PC-9 (cell line): ENCODE results near the gene PPP2R5A. TPM values are rescaled to one million over a fixed set of nuclear protein-coding genes. Genes with fewer than 3 reads are reported as not detected.
"Not testable (repeated sequence)": the region's sequence is repeated elsewhere in the genome, so short reads cannot be mapped to it uniquely, and the experiment has no call there.

Experiments used
- BruUV-seq: library from RNA; stranded (reverse); fragments of 400-500 nt; replicated peaks from 2 replicates; lab custom pipeline; 2021; lab: Mats Ljungman, UMichigan
- CTCF ChIA-PET: fragments of 300-600 bp; sonication (Branson Sonifier 250); formaldehyde crosslinking; loops from one replicate; lab custom pipeline; 2022; ENCODE audit warnings: antibody characterized with exemption; lab: Charles Lee
- POLR2A ChIA-PET: fragments of 300-600 bp; sonication (Branson Sonifier 250); formaldehyde crosslinking; loops from one replicate; lab custom pipeline; 2022; ENCODE audit warnings: antibody characterized with exemption; ENCODE audit not compliant: unreplicated experiment; lab: Charles Lee
- DNase-seq, 2 experiments: peaks; one replicate each; pipeline versions ENCODE4 v3.0.0 to v3.0.0-alpha.2; 2015 to 2022; ENCODE audit warnings: mixed read lengths in 1 of 2
- H2AFZ ChIP-seq: fragments of 200-600 bp; sonication (generic); 2 replicates; pipeline ENCODE4 v1.8.1; 2017; ENCODE audit warnings: antibody characterized with exemption
- H3F3A ChIP-seq: fragments of 200-600 bp; sonication (generic); 2 replicates; pipeline ENCODE4 v1.8.1; 2017; ENCODE audit warnings: antibody characterized with exemption, mild to moderate bottlenecking, low read depth; ENCODE audit not compliant: insufficient read depth
- H3K27ac ChIP-seq: fragments of 200-600 bp; sonication (generic); 2 replicates; pipeline ENCODE4 v1.6.1; 2016; ENCODE audit warnings: mixed run types
- H3K27me3 ChIP-seq: fragments of 200-600 bp; sonication (generic); 2 replicates; pipeline ENCODE4 v1.6.1; 2016; ENCODE audit warnings: low read depth, mixed run types; ENCODE audit not compliant: insufficient read depth
- H3K36me3 ChIP-seq: fragments of 200-600 bp; sonication (generic); 2 replicates; pipeline ENCODE4 v1.6.1; 2016; ENCODE audit warnings: low read depth, mixed run types
- H3K4me1 ChIP-seq: fragments of 200-600 bp; sonication (generic); replicated peaks from 2 replicates; pipeline ENCODE4 v1.6.1; 2016; ENCODE audit warnings: mixed run types; ENCODE audit not compliant: insufficient read depth
- H3K4me2 ChIP-seq: fragments of 200-600 bp; sonication (generic); 2 replicates; pipeline ENCODE4 v1.6.1; 2017; ENCODE audit warnings: mixed run types
- H3K4me3 ChIP-seq: fragments of 200-600 bp; sonication (generic); 2 replicates; pipeline ENCODE4 v1.6.1; 2016; ENCODE audit warnings: mixed run types
- H3K79me2 ChIP-seq: fragments of 200-600 bp; sonication (generic); 2 replicates; pipeline ENCODE4 v1.6.1; 2017; ENCODE audit warnings: low read depth, mixed run types
- H3K9me2 ChIP-seq: fragments of 200-600 bp; sonication (generic); 2 replicates; pipeline ENCODE4 v1.8.1; 2017; ENCODE audit warnings: mild to moderate bottlenecking; ENCODE audit not compliant: insufficient read depth
- H3K9me3 ChIP-seq: fragments of 200-600 bp; sonication (generic); 2 replicates; pipeline ENCODE4 v1.8.1; 2016; ENCODE audit warnings: low read depth; ENCODE audit not compliant: insufficient read depth
- H4K20me1 ChIP-seq: fragments of 200-600 bp; sonication (generic); 2 replicates; pipeline ENCODE4 v1.8.1; 2017; ENCODE audit not compliant: insufficient read depth
- EZH2 ChIP-seq: fragments of 200-600 bp; sonication (generic); IDR thresholded peaks from 2 replicates; pipeline ENCODE4 v1.8.0; 2017; ENCODE audit warnings: antibody characterized with exemption, low read depth
- intact Hi-C: fragments of 100-400 bp; cut with micrococcal nuclease; formaldehyde crosslinking; loops from one replicate; pipeline ENCODE4 v1.10.0; 2022; ENCODE audit not compliant: unreplicated experiment
- total RNA-seq: library from RNA; stranded (reverse); gene quantifications from 2 replicates; pipeline ENCODE4 v1.2.3, GENCODE V29; 2021
- TF ChIP-seq, protein P1 (sequence below): fragments of 200-600 bp; sonication (generic); conservative IDR thresholded peaks from 2 replicates; pipeline ENCODE4 v1.6.1; 2017; ENCODE audit warnings: mixed run types, antibody characterized with exemption, mild to moderate bottlenecking, moderate library complexity

Gene PPP2R5A
- total RNA-seq, 1 experiment from 2014 or later, result 26.7 TPM

DNA sequence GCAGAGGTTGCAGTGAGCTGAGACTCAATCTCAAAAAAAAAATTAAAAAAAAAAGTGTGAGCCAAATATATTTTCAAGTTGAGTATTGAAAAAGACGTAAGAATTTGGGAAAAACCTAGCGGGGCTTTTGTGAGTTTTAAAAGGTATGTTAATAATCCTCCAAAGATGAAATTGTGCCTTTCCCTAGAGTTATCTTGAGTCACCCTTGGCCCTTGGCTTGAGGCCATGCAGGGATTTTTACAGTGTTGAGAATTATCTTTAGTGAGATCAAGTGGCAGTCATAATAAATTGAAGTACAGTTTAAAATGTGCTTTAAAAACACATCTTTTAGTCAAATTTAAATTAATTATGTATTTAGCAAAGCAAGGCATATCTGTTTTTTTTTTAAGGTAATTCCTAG is 32.7 kb downstream of the PPP2R5A start:
- Histone ChIP-seq H3K36me3 (no peaks in the 10 kb centered on the region), H3K27me3 (no peaks in the 10 kb centered on the region), H3K27ac (no peak overlapping the region), H2AFZ (no peak overlapping the region), H4K20me1 (no peaks in the 10 kb centered on the region), H3K4me3 (no peak overlapping the region), H3K9me3 (no peaks in the 10 kb centered on the region), H3K9me2 (no peaks in the 10 kb centered on the region), H3K4me1 (no peaks in the 10 kb centered on the region), H3F3A (peaks cover under 1% of the 10 kb centered on the region; the same call in 1 of the 2 replicates), H3K79me2 (peaks cover 7% of the 10 kb centered on the region; the same call in 1 of the 2 replicates), H3K4me2 (no peak overlapping the region)
- CTCF ChIA-PET, result no interaction called here
- intact Hi-C loops, result no loop called here
- no TSS peak for BruUV-seq
- TF ChIP-seq, protein P1, sequence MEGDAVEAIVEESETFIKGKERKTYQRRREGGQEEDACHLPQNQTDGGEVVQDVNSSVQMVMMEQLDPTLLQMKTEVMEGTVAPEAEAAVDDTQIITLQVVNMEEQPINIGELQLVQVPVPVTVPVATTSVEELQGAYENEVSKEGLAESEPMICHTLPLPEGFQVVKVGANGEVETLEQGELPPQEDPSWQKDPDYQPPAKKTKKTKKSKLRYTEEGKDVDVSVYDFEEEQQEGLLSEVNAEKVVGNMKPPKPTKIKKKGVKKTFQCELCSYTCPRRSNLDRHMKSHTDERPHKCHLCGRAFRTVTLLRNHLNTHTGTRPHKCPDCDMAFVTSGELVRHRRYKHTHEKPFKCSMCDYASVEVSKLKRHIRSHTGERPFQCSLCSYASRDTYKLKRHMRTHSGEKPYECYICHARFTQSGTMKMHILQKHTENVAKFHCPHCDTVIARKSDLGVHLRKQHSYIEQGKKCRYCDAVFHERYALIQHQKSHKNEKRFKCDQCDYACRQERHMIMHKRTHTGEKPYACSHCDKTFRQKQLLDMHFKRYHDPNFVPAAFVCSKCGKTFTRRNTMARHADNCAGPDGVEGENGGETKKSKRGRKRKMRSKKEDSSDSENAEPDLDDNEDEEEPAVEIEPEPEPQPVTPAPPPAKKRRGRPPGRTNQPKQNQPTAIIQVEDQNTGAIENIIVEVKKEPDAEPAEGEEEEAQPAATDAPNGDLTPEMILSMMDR, result no peak
- TF ChIP-seq EZH2, result no peak
- no peak for DNase-seq
- POLR2A ChIA-PET, result no interaction called here

DNA sequence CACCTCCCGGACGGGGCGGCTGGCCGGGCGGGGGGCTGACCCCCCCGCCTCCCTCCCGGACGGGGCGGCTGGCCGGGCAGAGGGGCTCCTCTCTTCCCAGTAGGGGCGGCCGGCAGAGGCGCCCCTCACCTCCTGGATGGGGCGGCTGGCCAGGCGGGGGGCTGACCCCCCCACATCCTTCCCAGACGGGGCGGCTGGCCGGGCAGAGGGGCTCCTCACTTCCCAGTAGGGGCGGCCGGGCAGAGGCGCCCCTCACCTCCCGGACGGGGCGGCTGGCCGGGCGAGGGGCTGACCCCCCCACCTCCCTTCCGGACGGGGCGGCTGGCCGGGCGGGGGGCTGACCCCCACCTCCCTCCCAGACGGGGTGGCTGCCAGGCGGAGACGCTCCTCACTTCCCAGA is 35.8 kb downstream of the PPP2R5A start:
- POLR2A ChIA-PET, H3K4me1 ChIP-seq, H3K79me2 ChIP-seq, DNase-seq, H3K27ac ChIP-seq, CTCF ChIA-PET, H3K4me2 ChIP-seq, BruUV-seq, H3F3A ChIP-seq, H3K36me3 ChIP-seq, intact Hi-C loops, H2AFZ ChIP-seq, H3K9me2 ChIP-seq, H3K27me3 ChIP-seq, H3K9me3 ChIP-seq, H3K4me3 ChIP-seq, H4K20me1 ChIP-seq: not testable (repeated sequence)

DNA sequence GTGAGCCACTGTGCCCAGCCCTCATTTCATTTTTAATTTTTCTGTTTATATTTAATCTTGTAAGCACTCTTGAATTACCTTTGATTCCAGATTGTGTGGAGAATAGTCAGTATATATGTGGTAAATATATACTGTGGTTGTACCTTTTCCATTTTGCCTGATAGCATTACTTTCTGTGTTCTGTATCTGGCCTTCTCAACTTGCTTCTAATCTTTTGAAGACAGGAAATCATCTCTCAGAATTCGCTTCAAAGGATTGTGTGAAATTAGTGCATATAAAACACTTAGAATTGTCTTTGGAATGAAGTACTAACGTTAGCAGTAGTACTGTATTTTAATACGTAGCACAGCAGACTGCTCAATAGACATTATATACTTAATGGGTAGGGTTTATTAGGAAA is 37.9 kb downstream of the PPP2R5A start:
- Histone ChIP-seq H2AFZ (no peak overlapping the region), H3K9me3 (no peaks in the 10 kb centered on the region), H3K4me3 (no peak overlapping the region), H3F3A (peaks cover 4% of the 10 kb centered on the region), H3K36me3 (no peaks in the 10 kb centered on the region), H3K4me2 (no peak overlapping the region), H3K9me2 (no peaks in the 10 kb centered on the region), H4K20me1 (no peaks in the 10 kb centered on the region; the same call in 1 of the 2 replicates), H3K27ac (no peak overlapping the region), H3K79me2 (no peaks in the 10 kb centered on the region), H3K27me3 (no peaks in the 10 kb centered on the region), H3K4me1 (no peaks in the 10 kb centered on the region)
- ChIA-PET POLR2A (interaction anchor here (0.7 kb wide), 1 partner anchor 211 kb away, joined by 5 read pairs; no protein-coding TSS in a partner anchor), CTCF (no interaction called here)
- no TSS peak for BruUV-seq
- DNase-seq, result no peak
- intact Hi-C loops, result no loop called here
- TF ChIP-seq, protein P1, result no peak
- no peak for TF ChIP-seq EZH2

DNA sequence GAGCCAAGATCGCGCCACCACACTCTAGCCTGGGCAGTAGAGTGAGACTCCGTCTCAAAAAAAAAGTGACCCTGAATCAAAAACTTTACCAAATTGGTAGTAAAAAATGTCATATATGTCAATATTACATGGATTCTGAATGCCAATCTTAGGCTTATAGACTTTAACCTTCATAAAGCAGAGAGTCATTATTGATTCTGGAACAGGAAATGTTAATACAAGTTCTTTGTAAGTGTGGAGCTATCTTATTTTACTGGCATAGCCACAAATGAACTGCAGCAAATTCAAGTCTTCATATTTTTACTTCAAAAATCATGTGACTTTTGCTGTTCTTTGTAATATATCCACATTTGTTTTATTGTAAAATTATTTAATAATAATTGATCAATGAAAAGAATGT is 41.3 kb downstream of the PPP2R5A start:
- intact Hi-C loops, result no loop called here
- Histone ChIP-seq H3K9me3 (no peaks in the 10 kb centered on the region), H3K4me3 (no peak overlapping the region), H3K4me1 (no peaks in the 10 kb centered on the region), H3K79me2 (no peaks in the 10 kb centered on the region), H3K27me3 (no peaks in the 10 kb centered on the region), H3K9me2 (no peaks in the 10 kb centered on the region), H2AFZ (no peak overlapping the region), H3F3A (peaks cover 4% of the 10 kb centered on the region), H3K27ac (no peak overlapping the region), H3K36me3 (no peaks in the 10 kb centered on the region), H4K20me1 (no peaks in the 10 kb centered on the region; the same call in 1 of the 2 replicates), H3K4me2 (no peak overlapping the region)
- BruUV-seq, result no TSS peak
- POLR2A ChIA-PET, result no interaction called here
- no peak for DNase-seq
- CTCF ChIA-PET, result no interaction called here
- TF ChIP-seq, protein P1, result no peak
- TF ChIP-seq EZH2, result no peak
